NCI-H1694 (cell line): Measurements from ENCODE around the gene THBS1.

ENCODE experiments used
- DNase-seq: peaks from one replicate; lab custom pipeline; 2025; lab: John Stamatoyannopoulos, UW

THBS1 gene

DNA sequence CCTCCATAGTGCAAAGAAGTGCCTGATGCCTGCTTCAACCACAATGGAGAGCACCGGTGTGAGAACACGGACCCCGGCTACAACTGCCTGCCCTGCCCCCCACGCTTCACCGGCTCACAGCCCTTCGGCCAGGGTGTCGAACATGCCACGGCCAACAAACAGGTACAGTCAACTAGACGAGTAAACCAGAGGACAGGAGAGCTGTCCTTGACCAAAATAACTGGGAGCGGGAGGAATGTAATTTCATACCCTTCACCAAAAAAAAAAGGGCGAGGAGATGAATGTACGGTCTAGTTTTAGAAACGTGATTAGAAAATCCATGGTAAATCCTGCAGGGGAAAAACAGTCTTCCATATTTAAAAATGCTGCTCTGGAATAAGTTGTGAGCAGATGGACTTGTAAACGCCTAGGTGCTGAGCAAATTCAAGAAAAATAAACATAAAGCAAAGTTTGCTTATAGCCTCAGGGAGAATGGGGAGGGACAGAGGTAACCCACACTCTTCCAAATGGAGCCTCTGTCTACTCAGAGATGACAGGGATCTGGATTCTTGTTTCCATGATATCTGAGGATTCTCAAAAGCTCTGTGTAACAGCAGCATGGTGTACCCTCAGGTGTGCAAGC lies 8.4 kb downstream of the THBS1 start:
- no peak for DNase-seq

DNA sequence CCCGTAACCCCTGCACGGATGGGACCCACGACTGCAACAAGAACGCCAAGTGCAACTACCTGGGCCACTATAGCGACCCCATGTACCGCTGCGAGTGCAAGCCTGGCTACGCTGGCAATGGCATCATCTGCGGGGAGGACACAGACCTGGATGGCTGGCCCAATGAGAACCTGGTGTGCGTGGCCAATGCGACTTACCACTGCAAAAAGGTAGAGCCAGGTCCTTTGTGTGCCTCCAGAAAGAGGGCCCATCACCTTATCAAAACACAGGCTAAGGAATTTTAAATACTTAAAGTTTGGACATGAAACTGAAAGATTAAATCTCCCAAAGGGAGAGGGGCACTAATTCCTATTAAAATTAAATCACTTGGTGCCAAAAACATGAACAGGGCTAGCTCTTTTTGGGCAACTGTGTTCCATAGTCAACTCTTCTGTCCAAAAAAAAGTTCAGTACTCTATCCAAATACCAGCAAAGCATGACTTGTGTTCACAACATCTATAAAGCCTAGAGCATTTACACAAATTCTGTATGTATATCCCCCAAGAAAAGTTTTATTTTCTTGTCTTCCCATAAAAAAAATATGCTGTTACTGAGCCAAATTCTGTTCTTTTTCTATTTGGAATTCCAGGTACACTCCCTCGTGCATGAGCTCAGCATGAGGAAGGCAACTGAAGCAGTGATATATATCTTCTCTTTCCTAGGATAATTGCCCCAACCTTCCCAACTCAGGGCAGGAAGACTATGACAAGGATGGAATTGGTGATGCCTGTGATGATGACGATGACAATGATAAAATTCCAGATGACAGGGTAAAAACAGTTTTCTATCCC lies 9.2 kb downstream of the THBS1 start:
- DNase-seq = no peak

DNA sequence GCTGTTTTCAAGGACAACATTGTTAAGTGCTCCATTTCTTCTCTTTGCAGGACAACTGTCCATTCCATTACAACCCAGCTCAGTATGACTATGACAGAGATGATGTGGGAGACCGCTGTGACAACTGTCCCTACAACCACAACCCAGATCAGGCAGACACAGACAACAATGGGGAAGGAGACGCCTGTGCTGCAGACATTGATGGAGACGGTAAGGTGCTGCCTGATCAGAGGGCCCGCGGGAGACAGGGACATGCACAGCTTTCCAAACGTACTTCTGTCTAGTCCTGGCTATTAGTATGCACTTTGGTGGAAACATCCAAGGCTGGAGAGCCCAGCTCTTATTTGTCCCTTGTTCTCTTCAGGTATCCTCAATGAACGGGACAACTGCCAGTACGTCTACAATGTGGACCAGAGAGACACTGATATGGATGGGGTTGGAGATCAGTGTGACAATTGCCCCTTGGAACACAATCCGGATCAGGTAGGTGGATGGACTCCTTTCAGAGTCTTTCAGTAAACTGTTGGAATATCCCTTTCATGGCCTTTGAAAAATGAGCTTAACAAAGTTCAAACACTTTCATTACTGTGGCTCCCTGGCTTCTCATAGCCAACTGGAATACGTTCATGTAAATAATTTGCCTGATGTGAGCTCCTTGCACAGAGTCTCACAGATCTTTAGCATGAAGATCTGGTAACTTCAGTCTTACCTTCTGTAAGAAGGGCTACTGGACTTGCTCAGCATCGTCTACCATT lies 10.4 kb downstream of the THBS1 start:
- DNase-seq = no peak

DNA sequence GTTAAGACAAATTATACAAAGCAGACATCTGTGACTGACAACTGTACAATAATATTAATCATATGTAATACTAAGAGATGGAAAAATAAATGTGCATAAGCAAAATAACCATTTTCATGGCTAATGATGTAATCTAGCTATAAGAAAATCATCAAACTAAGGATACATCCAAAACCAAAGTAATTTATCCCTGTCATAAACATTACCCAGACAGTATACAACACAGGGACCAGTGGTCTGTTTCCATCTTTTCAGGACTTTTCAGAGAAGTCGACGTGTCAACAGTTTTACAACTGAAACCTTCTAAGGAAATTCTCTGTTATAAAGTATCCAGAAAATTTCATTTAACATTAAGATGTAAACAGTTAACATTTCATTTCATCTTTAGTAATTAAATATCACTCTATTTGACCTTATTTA lies 11.0 kb downstream of the THBS1 start:
- DNase-seq = no peak

DNA sequence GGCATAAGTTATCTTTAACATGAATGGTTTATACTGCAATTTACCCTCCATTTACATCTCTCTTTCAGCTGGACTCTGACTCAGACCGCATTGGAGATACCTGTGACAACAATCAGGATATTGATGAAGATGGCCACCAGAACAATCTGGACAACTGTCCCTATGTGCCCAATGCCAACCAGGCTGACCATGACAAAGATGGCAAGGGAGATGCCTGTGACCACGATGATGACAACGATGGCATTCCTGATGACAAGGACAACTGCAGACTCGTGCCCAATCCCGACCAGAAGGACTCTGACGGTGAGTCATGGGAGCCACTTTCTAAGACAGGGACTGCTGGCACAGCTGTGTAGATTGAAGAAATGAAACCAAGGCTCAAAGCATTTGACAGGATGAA lies 11.6 kb downstream of the THBS1 start:
- no peak for DNase-seq

DNA sequence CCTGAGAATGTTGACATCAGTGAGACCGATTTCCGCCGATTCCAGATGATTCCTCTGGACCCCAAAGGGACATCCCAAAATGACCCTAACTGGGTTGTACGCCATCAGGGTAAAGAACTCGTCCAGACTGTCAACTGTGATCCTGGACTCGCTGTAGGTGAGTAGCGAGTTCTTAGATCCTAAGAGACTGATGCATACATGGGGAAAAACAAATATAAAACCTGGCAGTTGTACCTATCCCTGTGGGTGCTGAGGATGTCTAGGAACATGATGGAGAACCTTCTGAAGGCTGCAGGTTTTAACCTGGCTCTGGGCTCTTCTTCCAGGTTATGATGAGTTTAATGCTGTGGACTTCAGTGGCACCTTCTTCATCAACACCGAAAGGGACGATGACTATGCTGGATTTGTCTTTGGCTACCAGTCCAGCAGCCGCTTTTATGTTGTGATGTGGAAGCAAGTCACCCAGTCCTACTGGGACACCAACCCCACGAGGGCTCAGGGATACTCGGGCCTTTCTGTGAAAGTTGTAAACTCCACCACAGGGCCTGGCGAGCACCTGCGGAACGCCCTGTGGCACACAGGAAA lies 12.3 kb downstream of the THBS1 start:
- no peak for DNase-seq

DNA sequence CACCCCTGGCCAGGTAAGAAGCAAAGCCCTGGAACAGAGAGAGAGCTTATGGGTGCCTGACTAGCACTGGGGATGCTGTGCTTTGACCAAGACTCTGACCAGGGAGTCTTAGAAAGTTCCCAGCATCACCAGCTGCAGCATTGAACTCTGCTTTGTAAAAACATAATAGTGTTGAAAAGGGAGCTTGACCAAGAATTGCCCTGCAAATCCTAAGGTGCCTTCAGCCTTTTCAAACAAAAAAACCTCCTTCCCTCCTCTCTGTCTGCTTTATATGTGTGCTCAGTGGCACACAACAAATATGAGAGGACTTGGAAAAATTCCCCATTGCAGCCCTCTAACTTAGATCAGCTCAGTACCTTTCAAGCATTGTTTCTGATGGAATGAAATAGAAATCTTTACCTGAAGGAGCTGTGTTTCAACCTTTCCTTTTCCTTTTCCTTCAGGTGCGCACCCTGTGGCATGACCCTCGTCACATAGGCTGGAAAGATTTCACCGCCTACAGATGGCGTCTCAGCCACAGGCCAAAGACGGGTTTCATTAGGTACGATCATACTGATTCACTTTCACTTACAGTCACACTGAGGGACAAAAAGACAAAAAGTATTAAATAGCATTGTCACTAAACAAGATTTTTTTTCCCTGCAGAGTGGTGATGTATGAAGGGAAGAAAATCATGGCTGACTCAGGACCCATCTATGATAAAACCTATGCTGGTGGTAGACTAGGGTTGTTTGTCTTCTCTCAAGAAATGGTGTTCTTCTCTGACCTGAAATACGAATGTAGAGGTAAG lies 13.0 kb downstream of the THBS1 start:
- no peak for DNase-seq

DNA sequence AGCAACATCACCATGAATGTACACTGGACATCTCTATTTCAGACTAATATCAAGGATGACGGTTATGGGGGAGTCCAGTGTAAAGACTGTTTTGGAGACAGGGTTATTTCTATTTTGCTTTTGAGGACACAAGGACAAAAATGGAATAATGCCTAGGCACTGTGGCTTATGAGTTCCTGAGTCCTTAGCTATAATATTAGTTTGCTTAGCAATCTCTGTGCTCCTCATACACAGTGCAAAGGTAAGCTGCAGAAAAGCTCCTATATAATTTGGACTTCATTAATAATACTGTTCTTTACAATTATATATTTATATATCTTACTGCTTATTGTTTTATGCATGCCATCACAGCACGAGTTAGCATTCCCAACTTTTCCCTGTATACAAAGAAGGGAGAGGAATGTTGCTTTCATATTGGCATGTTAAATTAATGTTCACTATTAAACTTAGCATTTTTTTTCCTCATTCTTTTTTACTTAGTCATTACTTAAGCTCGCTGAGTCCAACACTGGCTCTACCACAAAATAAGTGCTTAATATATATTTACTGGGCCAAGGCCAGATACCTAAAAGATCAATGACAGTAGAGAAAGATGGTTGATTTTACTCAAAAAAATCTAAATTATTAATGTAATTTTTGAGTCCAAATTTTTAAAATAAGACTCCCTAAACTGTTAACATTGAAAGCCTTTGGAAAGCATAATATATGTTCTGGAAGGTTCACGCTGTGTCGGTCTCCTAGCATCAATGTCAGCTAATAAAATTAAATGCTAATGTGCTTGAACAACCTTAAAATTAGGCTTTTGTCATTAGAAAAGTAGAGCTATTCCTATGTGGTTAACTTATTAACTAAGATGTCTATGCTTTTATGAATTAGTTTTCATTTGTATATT lies 13.8 kb downstream of the THBS1 start:
- no peak for DNase-seq

DNA sequence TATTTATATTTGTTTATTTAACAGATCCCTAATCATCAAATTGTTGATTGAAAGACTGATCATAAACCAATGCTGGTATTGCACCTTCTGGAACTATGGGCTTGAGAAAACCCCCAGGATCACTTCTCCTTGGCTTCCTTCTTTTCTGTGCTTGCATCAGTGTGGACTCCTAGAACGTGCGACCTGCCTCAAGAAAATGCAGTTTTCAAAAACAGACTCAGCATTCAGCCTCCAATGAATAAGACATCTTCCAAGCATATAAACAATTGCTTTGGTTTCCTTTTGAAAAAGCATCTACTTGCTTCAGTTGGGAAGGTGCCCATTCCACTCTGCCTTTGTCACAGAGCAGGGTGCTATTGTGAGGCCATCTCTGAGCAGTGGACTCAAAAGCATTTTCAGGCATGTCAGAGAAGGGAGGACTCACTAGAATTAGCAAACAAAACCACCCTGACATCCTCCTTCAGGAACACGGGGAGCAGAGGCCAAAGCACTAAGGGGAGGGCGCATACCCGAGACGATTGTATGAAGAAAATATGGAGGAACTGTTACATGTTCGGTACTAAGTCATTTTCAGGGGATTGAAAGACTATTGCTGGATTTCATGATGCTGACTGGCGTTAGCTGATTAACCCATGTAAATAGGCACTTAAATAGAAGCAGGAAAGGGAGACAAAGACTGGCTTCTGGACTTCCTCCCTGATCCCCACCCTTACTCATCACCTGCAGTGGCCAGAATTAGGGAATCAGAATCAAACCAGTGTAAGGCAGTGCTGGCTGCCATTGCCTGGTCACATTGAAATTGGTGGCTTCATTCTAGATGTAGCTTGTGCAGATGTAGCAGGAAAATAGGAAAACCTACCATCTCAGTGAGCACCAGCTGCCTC lies 14.7 kb downstream of the THBS1 start:
- DNase-seq = no peak

DNA sequence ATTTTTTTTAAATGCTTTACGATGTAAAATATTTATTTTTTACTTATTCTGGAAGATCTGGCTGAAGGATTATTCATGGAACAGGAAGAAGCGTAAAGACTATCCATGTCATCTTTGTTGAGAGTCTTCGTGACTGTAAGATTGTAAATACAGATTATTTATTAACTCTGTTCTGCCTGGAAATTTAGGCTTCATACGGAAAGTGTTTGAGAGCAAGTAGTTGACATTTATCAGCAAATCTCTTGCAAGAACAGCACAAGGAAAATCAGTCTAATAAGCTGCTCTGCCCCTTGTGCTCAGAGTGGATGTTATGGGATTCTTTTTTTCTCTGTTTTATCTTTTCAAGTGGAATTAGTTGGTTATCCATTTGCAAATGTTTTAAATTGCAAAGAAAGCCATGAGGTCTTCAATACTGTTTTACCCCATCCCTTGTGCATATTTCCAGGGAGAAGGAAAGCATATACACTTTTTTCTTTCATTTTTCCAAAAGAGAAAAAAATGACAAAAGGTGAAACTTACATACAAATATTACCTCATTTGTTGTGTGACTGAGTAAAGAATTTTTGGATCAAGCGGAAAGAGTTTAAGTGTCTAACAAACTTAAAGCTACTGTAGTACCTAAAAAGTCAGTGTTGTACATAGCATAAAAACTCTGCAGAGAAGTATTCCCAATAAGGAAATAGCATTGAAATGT lies 15.6 kb downstream of the THBS1 start:
- DNase-seq = no peak

DNA sequence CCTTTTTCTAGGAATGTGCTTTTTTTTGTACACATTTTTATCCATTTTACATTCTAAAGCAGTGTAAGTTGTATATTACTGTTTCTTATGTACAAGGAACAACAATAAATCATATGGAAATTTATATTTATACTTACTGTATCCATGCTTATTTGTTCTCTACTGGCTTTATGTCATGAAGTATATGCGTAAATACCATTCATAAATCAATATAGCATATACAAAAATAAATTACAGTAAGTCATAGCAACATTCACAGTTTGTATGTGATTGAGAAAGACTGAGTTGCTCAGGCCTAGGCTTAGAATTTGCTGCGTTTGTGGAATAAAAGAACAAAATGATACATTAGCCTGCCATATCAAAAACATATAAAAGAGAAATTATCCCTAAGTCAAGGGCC lies 16.5 kb downstream of the THBS1 start:
- DNase-seq = no peak

DNA sequence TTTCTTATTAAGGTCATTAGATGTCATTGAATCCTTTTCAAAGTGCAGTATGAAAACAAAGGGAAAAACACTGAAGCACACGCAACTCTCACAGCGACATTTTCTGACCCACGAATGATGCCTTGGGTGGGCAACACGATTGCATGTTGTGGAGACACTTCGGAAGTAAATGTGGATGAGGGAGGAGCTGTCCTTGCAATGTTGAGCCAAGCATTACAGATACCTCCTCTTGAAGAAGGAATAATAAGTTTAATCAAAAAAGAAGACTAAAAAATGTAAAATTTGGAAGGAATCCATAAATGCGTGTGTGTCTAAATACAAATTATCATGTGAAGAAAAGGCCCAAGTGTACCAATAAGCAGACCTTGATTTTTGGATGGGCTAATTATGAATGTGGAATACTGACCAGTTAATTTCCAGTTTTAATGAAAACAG lies 16.9 kb downstream of the THBS1 start:
- DNase-seq = no peak

DNA sequence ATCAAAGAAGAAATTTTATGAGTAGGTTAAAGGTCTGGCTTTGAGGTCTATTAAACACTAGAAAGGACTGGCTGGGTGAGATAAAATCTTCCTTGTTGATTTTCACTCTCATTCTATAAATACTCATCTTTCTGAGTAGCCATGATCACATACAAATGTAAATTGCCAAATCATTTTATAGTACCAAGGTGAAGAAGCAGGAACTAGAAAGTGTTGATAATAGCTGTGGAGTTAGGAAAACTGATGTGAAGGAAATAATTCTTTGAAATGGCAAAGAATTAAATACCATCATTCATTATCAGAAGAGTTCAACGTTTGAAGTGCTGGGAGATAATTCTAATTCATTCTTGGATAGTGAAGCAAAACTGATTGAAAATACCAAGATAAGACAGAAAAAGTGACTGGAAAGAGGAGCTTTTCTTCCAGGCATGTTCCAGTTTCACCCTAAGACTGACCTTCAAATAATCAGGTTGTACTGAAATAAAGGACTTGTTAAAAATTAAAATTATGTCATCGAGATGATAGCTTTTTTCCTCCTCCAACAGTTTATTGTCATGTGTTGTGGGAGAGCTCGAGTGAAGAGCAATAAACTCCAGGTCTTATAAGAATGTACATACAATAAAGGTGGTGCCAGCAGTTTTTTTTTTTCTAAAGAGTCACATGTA lies 17.4 kb downstream of the THBS1 start:
- DNase-seq = no peak

DNA sequence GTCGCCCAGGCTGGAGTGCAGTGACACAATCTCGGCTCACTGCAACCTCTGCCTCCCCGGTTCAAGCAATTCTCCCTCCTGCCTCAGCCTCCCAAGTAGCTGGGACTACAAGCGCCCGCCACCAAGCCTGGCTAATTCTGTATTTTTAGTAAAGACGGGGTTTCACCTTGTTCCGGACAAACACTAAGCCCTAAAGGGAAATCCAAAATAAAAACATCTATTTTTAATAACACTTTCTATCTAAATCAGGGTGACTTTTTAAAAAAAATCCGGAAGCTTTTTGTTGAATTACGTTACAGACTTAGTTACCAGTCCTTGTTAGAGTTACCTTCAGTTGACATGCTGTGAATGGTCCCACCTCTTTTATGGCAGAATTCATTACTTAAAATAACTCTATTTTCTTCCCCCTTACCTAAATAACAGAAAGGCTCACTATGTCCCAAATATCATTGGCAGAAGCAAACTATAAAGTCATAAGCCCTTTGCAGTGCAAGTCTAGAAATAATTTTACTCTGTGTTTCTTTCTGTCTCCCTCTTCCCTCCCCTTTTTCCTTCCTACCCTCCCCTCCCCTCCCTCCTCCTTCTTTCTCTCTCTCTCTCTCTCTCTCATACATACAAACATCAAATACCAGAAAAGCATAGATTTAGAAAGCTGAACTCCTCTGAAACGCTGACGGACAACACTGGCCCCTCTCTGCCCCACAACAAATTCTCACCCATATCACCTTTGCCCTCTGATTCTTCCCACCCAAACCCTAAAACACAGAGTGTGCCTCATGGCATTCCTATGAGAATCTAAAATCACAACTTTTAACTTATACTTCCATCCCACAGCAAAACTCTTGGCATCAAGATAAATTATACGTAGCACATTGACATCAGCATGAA lies 18.3 kb downstream of the THBS1 start:
- DNase-seq = no peak

DNA sequence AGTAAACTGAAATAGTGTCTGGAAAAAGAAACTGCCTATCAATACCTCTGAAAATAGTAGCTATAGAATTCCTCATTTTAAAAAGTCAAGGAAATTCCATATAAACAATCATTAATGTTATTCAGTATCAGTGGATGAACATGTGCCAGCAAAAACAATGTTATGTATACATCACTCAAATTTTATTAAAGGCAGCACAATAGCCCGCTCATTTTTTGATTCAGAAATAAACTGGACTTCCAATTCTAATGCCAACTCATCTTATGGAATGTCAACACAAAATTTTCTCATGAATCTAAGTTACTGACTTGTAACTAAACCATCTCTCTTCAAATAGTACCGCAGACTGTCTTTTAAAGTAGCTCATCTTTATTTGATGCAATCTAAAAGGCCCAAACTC lies 19.0 kb downstream of the THBS1 start:
- DNase-seq = no peak

DNA sequence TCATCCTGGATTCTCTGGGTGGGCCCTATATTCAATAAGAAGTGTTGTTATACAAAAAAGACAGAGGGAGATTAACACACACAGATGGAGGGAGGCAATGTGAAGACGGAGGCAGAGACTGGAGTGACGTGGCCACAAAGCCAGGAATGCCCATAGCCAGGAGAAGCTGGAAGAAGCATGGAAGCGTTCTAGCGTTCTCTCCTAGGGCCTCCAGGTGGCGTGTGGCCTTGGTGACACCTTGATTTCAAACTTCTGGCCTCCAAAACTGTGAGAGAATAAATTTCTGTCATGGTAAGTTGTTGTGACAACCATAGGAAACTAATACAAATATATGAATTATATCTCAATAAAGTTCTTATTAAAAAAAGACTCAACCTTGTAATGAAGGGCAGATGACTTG lies 21.3 kb downstream of the THBS1 start:
- DNase-seq = no peak

DNA sequence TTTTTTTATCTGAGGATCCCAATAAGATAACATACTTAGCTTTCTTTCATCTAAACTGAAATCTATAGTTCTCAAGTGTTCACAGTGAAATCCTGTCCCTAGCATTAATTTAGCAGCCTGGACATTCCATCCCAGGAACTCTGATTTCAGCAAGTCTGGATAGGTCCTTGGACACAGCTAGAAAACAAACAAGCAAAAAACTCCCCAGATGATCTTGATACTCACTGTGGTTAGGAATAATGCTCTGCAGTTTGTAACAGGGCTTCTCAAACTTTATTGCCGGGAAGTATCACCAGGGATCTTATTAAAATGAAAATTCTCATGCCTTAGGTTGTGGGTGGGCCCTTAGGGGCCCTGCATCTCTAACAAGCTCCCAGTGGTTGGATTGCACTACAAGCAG lies 24.3 kb downstream of the THBS1 start:
- DNase-seq = no peak
